SK-N-DZ (cell line): ENCODE results near the gene TARBP1. TPM values are rescaled to one million over a fixed set of nuclear protein-coding genes. Genes with fewer than 3 reads are reported as not detected.
"Not testable (repeated sequence)": the region's sequence is repeated elsewhere in the genome, so short reads cannot be mapped to it uniquely, and the experiment has no call there.

Experiments
- DNase-seq: peaks from one replicate; pipeline ENCODE4 v3.0.0-alpha.2; 2015; ENCODE audit warnings: low spot score
- polyA plus RNA-seq, 2 experiments: library from polyadenylated mRNA; depleted of rRNA; stranded (reverse); fragments of >200 nt; gene quantifications; 2 replicates each; pipeline ENCODE4 v1.2.3, GENCODE V29; 2014

TARBP1 gene
- 13.9 and 15.3 TPM in 2 replicates for polyA plus RNA-seq (2014; cell fraction: cytosol; rRNA removed)
- polyA plus RNA-seq (2014; cell fraction: nucleus; rRNA removed): 68.8 and 95.8 TPM in 2 replicates

DNA sequence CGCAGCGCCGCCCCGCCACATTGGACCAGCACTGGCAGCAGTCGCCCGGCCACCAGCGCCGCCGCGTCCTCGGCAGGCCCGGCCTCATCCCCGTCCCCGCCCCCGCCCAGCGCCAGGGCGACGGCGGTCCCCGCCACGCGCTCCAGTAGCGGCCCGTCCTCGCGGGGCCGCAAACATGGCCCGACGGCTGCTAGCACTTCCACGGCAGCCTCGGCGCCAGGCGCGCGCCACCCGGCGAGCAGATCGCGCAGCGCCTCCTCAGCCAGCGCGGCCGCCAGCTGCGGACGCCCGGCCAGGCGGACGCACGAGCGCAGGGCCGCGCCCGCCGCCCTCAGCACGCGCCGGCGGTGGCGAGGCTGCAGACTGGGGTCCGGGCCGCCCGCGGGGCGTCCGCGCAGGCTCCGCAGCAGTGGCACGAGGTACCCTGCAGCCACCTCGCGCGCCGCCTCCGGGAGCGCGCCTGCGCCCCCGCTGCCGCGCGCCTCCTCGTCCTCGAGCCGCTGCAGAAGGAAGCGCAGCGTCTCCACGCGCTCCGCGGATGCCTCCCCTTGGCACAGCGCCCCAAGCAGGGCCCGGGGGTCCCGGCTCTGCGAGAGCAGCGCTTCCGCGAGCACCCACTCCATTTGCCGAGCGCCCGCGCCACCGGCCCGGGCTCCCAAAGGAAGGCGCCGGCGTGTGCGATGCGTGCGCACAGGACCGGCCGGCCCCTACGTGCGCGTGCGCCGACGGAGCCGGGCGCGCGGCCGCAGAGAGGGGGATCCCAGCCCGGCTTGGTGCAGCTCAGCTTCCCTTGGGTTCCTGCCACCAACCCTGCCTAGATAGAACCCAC, at the start of gene TARBP1:
Gene TARBP1, minus strand, starts transcription at position 699 of the 829 bp plus-strand sequence. Its CDS starts 76 bp downstream, at position 623.
- DNase-seq: peak; percentile 78

GRCh38 chr1:234528074-234528865, 49.3 kb upstream of the TARBP1 start:
- DNase-seq: no peak

- DNase-seq: no peak
Measured at GRCh38 chr1:234527346-234527745, 48.4 kb upstream of the TARBP1 start.

DNA sequence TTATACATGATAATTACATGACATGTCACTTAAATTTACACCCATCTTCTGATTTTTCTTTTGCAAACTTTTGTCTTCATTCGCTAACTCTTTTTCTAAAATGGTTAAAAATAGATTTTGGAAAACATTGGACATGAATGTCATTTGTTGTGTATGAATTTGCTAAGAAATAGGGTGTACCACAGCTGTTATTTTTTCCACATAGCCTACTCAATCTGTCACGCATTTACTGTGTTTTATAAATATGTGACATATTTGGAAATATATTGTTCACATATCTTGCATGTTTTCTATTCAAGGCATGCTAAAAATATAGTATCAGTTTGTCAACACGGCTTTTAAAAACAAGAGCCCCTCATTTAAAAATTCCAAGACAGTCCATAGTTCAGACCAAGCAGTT, 47.9 kb upstream of the TARBP1 start:
- DNase-seq: no peak

DNA sequence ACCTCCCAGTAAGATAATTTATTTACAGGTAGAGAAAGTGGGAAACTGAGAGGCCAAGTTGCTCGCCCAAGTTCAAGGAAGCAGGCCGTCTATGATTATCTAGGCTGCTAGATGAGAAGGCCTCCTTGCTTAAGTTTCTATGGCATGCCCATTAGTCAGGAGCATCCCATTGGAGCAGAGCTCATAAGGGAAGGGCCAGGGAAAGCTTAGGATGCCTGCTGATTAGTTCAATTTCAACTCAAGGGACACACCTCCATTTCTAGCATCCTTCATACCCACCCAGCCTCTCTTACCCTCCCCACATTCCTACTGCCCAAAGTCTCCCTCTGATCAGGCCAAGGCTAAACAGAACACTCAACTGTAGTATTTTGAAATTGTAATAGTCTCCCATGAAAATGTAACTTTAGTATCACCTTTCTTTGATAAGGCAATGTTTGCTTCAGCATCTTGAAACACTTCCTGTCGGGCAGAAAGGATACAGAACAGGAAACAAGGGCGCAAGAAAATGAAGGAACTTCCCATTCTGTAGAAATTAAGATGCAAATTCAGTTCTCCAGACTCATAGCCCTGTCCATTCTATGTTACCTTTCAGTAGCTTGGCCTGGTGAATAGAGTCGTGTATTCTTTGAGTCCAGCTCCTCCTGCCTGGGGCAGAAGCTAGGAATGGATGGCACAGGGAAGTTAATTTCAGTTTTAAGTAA, 46.3 kb upstream of the TARBP1 start:
- no peak for DNase-seq

- DNase-seq: no peak
Measured at GRCh38 chr1:234521836-234522235, 42.9 kb upstream of the TARBP1 start.

DNA sequence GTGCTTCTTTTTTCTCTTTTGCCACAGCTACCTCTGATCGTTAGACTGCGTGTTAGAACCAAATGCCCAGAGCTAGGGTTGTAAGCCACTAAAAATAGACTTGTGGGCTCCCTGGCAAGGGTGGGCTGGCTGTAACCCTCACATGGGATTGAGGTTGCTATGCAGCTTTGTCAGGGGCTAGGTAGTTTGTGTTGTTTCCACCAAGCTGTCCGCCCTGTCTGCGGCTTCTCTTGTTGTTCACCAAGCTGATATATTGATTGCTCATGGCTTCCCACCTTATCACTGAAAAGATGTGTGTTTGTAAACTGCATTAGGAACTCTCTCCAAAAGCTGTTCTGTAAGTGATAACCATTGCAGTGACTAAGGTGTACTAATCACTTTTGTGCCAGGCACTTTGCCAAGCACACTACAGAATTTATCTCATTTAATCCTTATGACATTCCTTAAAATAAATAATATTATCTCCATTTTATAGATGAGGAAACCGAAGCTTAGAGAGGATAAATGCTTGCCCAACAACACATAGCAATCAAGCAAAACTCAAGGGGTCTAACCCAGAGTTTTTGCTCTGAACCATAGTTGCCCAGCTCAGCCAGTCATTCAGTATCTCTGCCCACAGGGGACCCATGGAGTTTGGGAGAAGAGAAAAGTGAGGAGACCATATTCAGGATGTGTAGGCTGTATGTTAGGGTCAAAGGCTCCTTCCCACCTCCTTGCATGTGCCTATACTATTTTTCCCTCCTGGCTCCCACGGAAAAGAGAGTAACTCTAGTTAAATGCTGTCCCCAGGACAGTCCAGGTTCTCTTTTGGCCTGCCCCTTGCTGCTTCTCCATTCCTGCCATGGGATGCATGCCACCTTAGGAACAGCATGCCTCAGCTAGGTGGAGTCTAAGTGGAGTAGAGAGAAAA, 42.2 kb upstream of the TARBP1 start:
- DNase-seq: no peak

DNA sequence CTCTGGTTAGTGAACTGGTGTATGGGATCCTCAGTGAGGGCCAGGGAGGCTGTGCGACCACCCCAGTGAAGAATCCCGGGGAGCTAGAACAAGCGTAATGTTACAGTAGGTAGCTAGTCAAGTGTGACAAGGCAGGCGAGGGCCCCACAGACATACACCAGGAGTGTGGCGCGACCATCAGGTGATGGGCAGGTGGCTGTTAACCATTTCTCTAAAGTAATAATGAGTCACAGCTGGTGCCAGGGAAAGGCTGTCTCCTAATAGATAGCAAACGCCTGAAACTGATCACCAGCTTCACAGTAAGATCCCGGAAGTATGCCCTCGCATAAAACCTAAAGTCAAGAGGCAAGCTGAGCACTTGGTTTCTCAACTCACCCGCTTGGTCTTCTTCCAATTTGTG, 40.5 kb upstream of the TARBP1 start:
- no peak for DNase-seq

GRCh38 chr1:234518876-234519275, 39.9 kb upstream of the TARBP1 start:
- DNase-seq: no peak

DNA sequence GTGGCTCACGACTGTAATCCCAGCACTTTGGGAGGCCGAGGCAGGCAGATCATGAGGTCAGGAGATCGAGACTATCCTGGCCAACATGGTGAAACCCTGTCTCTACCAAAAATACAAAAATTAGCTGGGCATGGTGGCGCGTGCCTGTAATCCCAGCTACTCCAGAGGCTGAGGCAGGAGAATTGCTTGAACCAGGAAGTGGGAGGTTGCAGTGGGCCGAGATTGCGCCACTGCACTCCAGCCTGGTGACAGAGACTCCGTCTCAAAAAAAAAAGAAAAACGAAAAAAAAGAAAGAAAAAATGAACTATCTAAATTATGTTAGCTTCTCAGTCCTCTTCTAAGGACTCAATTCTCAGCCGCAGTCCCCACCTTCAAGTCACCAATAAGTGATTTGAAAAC, 39.1 kb upstream of the TARBP1 start:
- not testable (repeated sequence) for DNase-seq

GRCh38 chr1:234517110-234517802, 38.3 kb upstream of the TARBP1 start:
- DNase-seq: no peak

DNA sequence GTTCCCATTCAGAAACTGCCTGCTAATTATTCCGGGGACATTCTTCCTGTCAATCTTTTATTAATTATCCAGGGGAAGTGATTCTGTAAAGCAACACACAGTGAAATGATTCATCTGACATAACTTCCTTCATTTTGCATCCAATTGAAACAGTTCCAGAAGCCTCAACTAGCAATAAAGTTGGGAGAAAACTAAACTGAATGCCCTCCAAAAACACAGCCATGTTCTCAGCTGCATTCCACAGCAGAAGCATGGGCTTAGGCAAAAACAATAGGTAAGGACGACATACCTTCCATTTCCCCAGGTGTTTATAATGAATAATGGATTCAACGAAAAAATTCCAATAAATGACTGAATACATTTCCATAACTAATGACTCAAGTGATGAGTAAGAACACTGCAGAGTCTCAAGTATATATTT, 36.9 kb upstream of the TARBP1 start:
- DNase-seq: no peak

GRCh38 chr1:234515411-234515810, 36.4 kb upstream of the TARBP1 start:
- no peak for DNase-seq

- no peak for DNase-seq
Measured at GRCh38 chr1:234512451-234512861, 33.5 kb upstream of the TARBP1 start.

GRCh38 chr1:234509457-234510328, 30.7 kb upstream of the TARBP1 start:
- no peak for DNase-seq

DNA sequence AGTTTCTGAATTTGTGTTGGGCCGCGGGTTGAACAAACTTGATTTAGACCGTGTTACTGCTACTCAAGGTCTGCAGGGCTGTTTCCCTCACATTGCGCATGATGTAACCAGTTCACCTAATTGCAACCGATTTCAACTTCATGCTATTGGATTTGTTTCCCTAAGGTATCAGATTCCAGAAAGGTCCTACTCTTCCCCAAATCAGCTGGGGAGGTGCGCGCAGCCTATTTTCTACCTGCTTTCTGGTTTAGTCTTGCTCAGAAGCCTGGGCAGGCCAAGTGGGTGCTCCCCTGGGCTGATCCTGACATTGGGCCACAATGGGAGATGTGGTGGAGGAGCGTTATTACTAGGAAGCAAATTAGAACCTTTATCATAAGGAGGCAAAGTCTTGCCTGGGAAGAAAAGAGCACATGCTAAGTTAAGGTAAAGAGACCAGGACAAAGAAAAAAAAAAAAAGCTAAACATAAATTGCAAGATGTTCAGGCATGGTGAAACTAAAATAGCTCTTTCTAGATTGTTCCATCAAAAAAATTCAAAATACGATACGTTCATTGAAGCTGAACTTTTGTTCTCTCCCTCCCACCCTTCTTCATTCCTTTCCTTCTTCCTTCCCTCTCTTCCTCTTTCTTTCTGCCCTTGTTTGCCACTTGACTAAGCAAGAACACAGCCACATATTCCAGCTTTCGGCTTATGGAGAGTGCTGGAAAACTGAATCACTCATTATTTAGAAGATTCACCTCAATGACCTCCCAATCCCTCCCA, 28.8 kb upstream of the TARBP1 start:
- DNase-seq: no peak

GRCh38 chr1:234507089-234507488, 28.1 kb upstream of the TARBP1 start:
- DNase-seq: no peak

GRCh38 chr1:234505769-234506102, 26.8 kb upstream of the TARBP1 start:
- no peak for DNase-seq
